ENCODE results near the gene SGF29.
"Not testable (repeated sequence)": the region's sequence is repeated elsewhere in the genome, so short reads cannot be mapped to it uniquely, and the experiment has no call there.

The SGF29 gene

GRCh38 chr16:28534542-28535373 is 19.0 kb upstream of the SGF29 start:
- no peak for DNase-seq

GRCh38 chr16:28537076-28537475 is 16.6 kb upstream of the SGF29 start:
- DNase-seq: no peak

DNA sequence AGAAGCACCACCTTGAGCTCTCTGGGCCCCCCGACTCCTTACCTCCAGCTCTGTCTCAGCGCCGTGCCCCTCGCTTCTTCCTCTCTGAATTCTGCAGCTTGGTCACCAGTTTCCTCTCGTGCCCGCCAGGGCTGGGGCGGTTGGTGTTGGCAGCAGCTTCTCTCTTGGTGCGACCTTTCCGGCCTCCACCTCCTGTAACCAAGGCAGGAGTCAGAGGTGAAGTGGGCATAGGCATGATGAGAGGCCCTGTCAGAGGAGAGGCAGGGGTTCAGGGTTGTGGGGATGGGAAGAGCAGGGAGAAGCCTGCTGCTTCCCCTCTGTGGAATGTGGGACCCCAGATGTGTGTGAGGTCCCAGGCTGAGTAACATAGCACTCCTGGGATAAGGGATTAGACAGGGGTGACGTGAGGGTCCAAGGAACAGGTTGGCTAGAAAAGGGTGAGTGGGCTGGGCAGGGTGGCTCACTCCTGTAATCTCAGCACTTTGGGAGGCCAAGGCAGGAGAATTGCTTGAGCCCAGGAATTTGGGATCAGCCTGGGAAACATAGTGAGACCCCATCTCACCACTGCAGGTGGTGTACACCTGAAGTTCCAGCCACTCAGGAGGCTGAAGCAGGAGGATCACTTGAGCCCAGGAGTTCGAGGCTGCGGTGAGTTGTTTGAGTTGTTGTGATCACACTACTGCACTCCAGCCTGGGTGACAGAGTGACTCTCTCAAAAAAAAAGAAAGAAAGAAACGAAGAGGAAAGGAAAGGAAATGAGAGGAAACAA is 15.6 kb upstream of the SGF29 start:
- DNase-seq: no peak

- peak; percentile 97 for DNase-seq
These were observed 14.8 kb upstream of the SGF29 start, which contains the start of gene NUPR1 for GRCh38 chr16:28538733-28539596. NUPR1 (minus strand) TSS chr16:28538974; CDS start chr16:28538907, 67 bp downstream.

DNA sequence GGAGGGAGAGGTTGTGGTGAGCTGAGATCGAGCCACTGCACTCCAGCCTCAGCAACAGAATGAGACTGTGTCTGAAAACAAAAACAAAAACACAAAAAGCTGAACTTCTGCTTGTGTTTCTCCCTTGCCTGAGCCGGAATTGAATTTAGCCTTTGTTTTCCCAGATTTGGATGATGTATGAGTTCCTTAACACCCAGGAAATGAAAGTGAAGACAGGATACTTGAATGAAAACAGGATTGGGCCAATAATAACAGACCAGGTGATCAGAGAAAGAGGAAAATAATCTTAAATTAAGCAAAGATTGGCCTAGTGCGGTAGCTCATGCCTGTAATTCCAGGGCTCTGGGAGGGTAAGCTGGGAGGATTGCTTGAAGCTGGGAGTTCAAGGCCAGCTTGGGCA is 13.4 kb upstream of the SGF29 start:
- DNase-seq: no peak

- no peak for DNase-seq
These were observed 11.1 kb upstream of the SGF29 start for GRCh38 chr16:28542646-28543045.

DNA sequence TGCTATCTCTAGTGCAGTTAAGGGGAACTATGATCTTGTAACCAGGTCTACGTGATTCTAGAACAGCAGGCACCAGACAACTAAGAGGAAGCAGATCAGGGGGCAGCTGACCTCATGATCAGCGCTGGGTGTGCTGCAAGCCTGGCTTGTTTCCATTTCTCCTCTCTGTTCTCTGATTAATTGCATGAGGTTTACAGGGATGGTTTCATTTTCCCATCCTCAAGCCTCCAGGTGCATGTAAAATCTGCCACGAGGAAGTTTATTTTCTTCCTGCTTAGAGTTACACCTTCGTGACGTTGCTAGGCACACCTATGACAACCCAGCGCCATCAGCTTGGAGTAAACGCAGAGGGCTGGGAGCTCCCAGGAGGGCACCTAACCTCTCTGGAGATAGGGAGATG is 10.6 kb upstream of the SGF29 start:
- no peak for DNase-seq

GRCh38 chr16:28544998-28545397 is 8.7 kb upstream of the SGF29 start:
- no peak for DNase-seq

- not testable (repeated sequence) for DNase-seq
These were observed 7.8 kb upstream of the SGF29 start for GRCh38 chr16:28545964-28546363.

GRCh38 chr16:28546626-28547025 is 7.1 kb upstream of the SGF29 start:
- no peak for DNase-seq

DNA sequence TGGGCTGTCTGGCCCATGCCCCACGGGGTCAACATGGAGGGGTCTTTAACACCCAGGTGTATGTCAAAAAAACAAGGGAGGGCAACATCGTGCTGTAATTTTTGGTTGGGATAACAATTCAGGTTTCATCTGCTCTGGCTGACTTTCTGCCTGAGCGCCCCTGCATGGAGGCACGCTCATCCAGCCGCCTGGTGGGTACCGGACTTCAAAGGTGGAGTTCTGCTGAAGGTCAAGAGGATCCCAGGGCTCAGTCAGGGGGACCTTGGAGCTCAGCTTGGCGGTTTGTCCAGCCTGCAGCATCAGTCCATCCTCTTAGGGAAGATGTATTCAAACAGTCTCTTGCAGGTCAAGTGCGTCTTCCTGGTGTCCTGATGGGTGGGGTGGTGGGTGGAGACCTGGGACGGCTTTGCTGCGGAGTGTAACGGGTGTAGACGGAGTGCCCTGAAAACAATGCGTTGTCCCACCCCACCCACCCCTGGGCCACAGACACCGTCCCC is 5.4 kb upstream of the SGF29 start:
- DNase-seq: no peak

- DNase-seq: peak; percentile 17
These were observed 4.3 kb upstream of the SGF29 start for GRCh38 chr16:28549301-28549899.

GRCh38 chr16:28554634-28555423 is 1.1 kb downstream of the SGF29 start:
- DNase-seq: no peak

GRCh38 chr16:28555561-28555960 is 1.8 kb downstream of the SGF29 start:
- no peak for DNase-seq

- DNase-seq: no peak
These were observed 3.2 kb downstream of the SGF29 start for GRCh38 chr16:28556914-28557320.

DNA sequence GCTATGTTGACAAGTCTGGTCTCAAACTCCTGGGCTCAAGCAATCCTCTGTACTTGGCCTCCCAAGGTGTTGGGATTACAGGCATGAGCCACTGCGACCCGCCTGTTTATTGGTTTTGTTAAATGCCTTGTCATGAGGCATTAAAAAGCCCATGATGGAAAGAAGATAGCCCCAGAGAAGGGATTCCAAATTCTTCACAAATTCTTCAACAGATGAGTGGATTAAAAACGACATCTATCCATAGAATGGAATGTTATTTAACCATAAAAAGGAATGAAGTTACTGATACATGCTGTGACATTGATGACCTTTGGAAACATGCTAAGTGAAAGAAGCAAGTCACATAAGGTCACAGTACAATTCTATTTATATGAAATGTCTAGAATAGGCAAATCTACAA is 4.7 kb downstream of the SGF29 start:
- DNase-seq: no peak

DNA sequence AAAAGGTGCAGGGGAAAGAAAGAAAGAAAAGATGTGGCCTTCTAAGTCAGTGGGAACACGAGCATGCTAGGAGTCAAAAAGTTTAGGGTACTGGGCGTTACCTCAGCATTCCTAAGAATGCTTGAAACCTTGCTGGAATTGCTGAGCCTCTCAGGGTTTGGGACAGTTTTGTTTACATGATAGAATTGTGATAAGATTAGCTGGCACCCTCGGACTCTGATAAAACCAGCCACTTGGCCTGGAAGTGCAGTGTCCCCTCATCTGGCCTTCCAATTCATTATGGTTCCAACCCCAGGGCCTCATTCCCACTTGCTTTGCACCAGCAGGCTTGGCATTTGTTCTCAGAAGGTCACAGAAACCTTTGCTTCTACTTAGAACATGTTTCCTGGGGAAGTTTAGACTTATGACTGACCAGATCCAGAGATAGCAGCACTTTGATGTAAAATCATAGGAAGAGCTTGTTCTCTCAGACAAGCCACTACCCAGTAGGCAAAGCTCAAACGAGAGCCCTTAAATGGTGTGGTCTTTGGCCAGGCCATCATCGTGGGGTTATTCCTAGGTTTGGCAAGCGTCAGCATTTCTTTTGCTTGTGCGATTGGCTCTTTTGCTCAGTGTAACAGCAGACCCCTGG is 8.0 kb downstream of the SGF29 start:
- no peak for DNase-seq

DNA sequence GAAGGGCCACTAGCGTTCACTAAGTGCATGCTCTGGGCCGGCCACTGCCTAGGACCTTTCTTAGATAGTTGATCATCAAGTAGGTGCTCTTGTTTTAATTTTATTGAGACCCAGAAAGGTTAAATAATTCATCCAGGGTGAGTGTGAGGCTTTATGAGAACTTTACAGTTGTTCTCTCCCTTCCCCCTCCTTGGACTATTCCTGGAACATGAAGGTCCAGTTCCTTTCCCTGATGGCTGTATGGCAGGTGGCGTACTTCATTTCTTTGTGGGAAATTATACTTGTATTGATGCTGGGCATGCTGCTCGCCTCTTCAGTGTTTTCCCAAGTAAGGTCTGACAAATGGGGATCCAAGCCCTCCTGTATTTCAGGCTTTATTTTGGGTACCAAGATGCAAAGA is 8.5 kb downstream of the SGF29 start:
- DNase-seq: no peak

- DNase-seq: no peak
These were observed 9.5 kb downstream of the SGF29 start for GRCh38 chr16:28563218-28563617.

- DNase-seq: not testable (repeated sequence)
These were observed 12.7 kb downstream of the SGF29 start for GRCh38 chr16:28566233-28566925.

- DNase-seq: no peak
These were observed 13.6 kb downstream of the SGF29 start for GRCh38 chr16:28567292-28567691.
